ENCODE data around the gene DOCK2.

Gene DOCK2

DNA sequence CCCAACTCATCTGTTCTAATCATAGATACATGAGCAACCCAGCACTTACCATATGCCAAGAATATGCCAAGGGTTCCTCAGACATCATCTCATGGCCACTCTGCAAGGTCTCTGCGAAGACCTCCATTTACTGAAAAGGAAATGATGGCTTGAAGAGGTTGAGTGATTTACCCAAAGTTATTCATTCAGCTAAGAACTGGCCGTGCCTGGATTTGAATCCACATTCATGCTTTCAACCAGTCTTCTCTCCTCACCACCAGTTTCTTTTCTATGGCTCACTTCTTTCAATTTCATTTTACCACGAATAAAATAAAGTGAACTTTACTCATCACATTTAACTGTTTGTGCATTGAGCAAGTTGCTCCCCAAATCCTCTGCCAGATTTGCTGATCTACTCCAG is 441.4 kb downstream of the DOCK2 start:
- H3K27me3 ChIP-seq (ENCODE audit: control insufficient read depth, low read length) = no peaks in the 10 kb centered on the region
- H3K9me3 ChIP-seq (ENCODE audit: control insufficient read depth, insufficient read depth, low read length) = no peaks in the 10 kb centered on the region
- H3K4me2 ChIP-seq (ENCODE audit: low read length) = no peak overlapping the region
- no peaks in the 10 kb centered on the region for H3K79me2 ChIP-seq (ENCODE audit: control insufficient read depth, low read length)
- no peaks in the 10 kb centered on the region for H3F3A ChIP-seq (ENCODE audit: control insufficient read depth, insufficient read depth)
- no peak overlapping the region for H3K27ac ChIP-seq (ENCODE audit: low read depth, low read length)
- no peak overlapping the region for H3K4me3 ChIP-seq (ENCODE audit: low read length)
- no peaks in the 10 kb centered on the region for H4K20me1 ChIP-seq (ENCODE audit: control insufficient read depth, insufficient read depth, low read depth, low read length)
- H3K4me1 ChIP-seq (ENCODE audit: control insufficient read depth, low read length) = no peaks in the 10 kb centered on the region
- peaks cover 88% of the 10 kb centered on the region for H3K36me3 ChIP-seq (ENCODE audit: control insufficient read depth, low read length)
- TF ChIP-seq EZH2phosphoT487 (IDR thresholded peaks at IDR 0.05; ENCODE audit: borderline replicate concordance, low read length) = no peak
- TF ChIP-seq, protein P1, sequence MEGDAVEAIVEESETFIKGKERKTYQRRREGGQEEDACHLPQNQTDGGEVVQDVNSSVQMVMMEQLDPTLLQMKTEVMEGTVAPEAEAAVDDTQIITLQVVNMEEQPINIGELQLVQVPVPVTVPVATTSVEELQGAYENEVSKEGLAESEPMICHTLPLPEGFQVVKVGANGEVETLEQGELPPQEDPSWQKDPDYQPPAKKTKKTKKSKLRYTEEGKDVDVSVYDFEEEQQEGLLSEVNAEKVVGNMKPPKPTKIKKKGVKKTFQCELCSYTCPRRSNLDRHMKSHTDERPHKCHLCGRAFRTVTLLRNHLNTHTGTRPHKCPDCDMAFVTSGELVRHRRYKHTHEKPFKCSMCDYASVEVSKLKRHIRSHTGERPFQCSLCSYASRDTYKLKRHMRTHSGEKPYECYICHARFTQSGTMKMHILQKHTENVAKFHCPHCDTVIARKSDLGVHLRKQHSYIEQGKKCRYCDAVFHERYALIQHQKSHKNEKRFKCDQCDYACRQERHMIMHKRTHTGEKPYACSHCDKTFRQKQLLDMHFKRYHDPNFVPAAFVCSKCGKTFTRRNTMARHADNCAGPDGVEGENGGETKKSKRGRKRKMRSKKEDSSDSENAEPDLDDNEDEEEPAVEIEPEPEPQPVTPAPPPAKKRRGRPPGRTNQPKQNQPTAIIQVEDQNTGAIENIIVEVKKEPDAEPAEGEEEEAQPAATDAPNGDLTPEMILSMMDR (IDR thresholded peaks at IDR 0.05; ENCODE audit: low read depth, low read length, poor library complexity, severe bottlenecking) = no peak
- no peaks in the 10 kb centered on the region for H3K9me2 ChIP-seq (replicated peaks; ENCODE audit: control insufficient read depth, low read length)

DNA sequence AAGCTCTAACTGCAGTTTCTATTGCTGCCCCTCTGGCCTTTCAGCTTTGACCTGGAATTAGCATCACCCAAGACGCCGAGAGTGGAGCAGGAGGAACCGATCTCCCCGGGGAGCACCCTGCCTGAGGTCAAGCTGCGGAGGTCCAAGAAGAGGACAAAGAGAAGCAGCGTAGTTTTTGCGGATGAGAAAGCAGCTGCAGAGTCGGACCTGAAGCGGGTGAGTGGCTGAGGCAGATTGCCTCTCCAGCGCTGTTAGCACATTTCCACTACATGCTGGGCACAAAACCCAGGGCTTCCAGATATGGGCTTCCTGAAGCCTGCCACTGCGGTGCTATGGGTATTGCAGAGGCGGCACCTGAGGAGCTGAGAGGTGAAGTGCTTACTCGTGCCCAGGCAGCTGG is 441.9 kb downstream of the DOCK2 start:
- Histone ChIP-seq H3K9me3 (ENCODE audit: control insufficient read depth, insufficient read depth, low read length) (no peaks in the 10 kb centered on the region), H3K79me2 (ENCODE audit: control insufficient read depth, low read length) (no peaks in the 10 kb centered on the region)

DNA sequence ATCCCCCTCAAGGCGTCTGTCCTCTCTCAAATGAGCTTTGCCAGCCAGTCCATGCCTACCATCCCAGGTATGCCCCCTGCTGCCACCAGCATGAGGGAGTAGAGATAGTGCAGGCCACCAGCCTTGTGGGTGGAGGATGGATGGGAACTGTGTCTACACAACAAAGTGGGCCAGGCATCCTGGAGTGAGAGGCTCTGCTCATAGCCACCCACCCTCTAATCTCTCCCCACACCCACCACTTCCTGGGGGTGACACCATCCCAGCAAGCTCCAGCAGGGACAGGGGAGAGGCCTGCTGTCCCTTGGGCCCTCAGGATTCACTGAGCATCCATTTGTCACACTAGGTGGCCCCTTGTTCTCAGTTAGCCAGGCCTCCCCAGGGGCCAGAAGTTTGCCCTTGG is 443.1 kb downstream of the DOCK2 start:
- Histone ChIP-seq H3K4me2 (ENCODE audit: low read length) (no peak overlapping the region), H3K36me3 (ENCODE audit: control insufficient read depth, low read length) (peaks cover 93% of the 10 kb centered on the region), H3K4me3 (ENCODE audit: low read length) (no peak overlapping the region)

More for the DNA sequence above, 441.9 kb downstream of the DOCK2 start:
- H3K27me3 ChIP-seq (ENCODE audit: control insufficient read depth, low read length) = no peaks in the 10 kb centered on the region
- no peaks in the 10 kb centered on the region for H3F3A ChIP-seq (ENCODE audit: control insufficient read depth, insufficient read depth)
- H4K20me1 ChIP-seq (ENCODE audit: control insufficient read depth, insufficient read depth, low read depth, low read length) = no peaks in the 10 kb centered on the region
- H3K4me3 ChIP-seq (ENCODE audit: low read length) = no peak overlapping the region
- peaks cover 92% of the 10 kb centered on the region for H3K36me3 ChIP-seq (ENCODE audit: control insufficient read depth, low read length)
- H3K4me2 ChIP-seq (ENCODE audit: low read length) = no peak overlapping the region
- no peak overlapping the region for H3K27ac ChIP-seq (ENCODE audit: low read depth, low read length)
- H3K9me2 ChIP-seq (replicated peaks; ENCODE audit: control insufficient read depth, low read length) = no peaks in the 10 kb centered on the region
- TF ChIP-seq, protein P1 (IDR thresholded peaks at IDR 0.05; ENCODE audit: low read depth, low read length, poor library complexity, severe bottlenecking) = no peak
- TF ChIP-seq EZH2phosphoT487 (IDR thresholded peaks at IDR 0.05; ENCODE audit: borderline replicate concordance, low read length) = no peak
- no peaks in the 10 kb centered on the region for H3K4me1 ChIP-seq (ENCODE audit: control insufficient read depth, low read length)

DNA sequence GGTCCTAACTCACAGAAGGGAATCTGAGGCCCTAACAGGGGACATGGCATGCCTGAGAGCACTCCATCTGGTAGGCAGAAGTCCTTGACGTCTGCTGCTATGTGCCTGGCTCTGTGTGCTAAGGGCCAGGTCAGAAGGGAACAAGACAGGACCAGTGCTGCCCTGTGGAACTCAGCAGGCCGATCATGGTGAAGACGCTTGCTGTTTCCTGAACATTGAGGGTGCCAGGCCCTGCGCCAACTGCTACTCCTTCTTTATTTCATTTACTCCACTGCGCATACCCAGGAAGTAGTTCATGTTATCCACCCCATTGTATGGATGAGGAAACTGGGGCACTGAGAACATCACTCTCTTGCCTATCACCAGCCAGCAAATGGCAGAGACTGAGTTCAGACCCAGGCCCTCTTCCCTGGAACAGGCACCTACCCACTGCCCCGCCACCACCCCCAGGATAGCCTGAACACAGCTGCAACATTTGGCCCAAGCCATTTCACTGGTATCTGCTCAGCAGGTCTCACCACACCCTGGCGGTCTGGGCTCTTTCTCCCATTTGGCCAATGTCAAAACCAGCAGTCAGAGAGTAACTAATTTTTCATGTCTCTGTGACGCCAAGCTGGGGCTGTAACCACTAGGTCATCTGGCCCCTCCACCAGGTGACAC is 443.8 kb downstream of the DOCK2 start:
- Histone ChIP-seq H3F3A (ENCODE audit: control insufficient read depth, insufficient read depth) (no peaks in the 10 kb centered on the region), H3K9me3 (ENCODE audit: control insufficient read depth, insufficient read depth, low read length) (no peaks in the 10 kb centered on the region), H4K20me1 (ENCODE audit: control insufficient read depth, insufficient read depth, low read depth, low read length) (no peaks in the 10 kb centered on the region), H3K4me2 (ENCODE audit: low read length) (no peak overlapping the region), H3K79me2 (ENCODE audit: control insufficient read depth, low read length) (no peaks in the 10 kb centered on the region), H3K4me1 (ENCODE audit: control insufficient read depth, low read length) (no peaks in the 10 kb centered on the region), H3K9me2 (replicated peaks; ENCODE audit: control insufficient read depth, low read length) (no peaks in the 10 kb centered on the region), H3K4me3 (ENCODE audit: low read length) (no peak overlapping the region), H3K27ac (ENCODE audit: low read depth, low read length) (no peak overlapping the region), H3K27me3 (ENCODE audit: control insufficient read depth, low read length) (no peaks in the 10 kb centered on the region), H3K36me3 (ENCODE audit: control insufficient read depth, low read length) (peaks cover 88% of the 10 kb centered on the region)
- TF ChIP-seq EZH2phosphoT487 (IDR thresholded peaks at IDR 0.05; ENCODE audit: borderline replicate concordance, low read length) = no peak
- TF ChIP-seq, protein P1 (IDR thresholded peaks at IDR 0.05; ENCODE audit: low read depth, low read length, poor library complexity, severe bottlenecking) = no peak

More for the DNA sequence above, 443.1 kb downstream of the DOCK2 start:
- no peaks in the 10 kb centered on the region for H3K9me3 ChIP-seq (ENCODE audit: control insufficient read depth, insufficient read depth, low read length)
- TF ChIP-seq EZH2phosphoT487 (IDR thresholded peaks at IDR 0.05; ENCODE audit: borderline replicate concordance, low read length) = no peak
- H4K20me1 ChIP-seq (ENCODE audit: control insufficient read depth, insufficient read depth, low read depth, low read length) = no peaks in the 10 kb centered on the region
- H3F3A ChIP-seq (ENCODE audit: control insufficient read depth, insufficient read depth) = no peaks in the 10 kb centered on the region
- H3K79me2 ChIP-seq (ENCODE audit: control insufficient read depth, low read length) = no peaks in the 10 kb centered on the region
- no peaks in the 10 kb centered on the region for H3K4me1 ChIP-seq (ENCODE audit: control insufficient read depth, low read length)
- no peak overlapping the region for H3K27ac ChIP-seq (ENCODE audit: low read depth, low read length)
- H3K27me3 ChIP-seq (ENCODE audit: control insufficient read depth, low read length) = no peaks in the 10 kb centered on the region
- no peaks in the 10 kb centered on the region for H3K9me2 ChIP-seq (replicated peaks; ENCODE audit: control insufficient read depth, low read length)

Measured in DOHH2 (cell line).